ENCODE measurements around the gene GOLGB1.
"Not testable (repeated sequence)": the region's sequence is repeated elsewhere in the genome, so short reads cannot be mapped to it uniquely, and the experiment has no call there.

The GOLGB1 gene

DNA sequence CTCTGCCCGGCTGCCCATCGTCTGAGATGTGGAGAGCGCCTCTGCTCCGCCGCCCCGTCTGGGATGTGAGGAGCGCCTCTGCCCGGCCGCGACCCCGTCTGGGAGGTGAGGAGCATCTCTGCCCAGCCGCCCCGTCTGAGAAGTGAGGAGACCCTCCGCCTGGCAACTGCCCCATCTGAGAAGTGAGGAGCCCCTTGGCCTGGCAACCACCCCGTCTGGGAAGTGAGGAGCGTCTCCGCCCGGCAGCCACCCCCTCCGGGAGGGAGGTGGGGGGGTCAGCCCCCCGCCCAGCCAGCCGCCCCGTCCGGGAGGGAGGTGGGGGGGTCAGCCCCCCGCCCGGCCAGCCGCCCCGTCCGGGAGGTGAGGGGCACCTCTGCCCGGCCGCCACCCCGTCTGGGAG, 60.8 kb downstream of the GOLGB1 start:
- not testable (repeated sequence) for DNase-seq (ENCODE audit: low read depth)

DNA sequence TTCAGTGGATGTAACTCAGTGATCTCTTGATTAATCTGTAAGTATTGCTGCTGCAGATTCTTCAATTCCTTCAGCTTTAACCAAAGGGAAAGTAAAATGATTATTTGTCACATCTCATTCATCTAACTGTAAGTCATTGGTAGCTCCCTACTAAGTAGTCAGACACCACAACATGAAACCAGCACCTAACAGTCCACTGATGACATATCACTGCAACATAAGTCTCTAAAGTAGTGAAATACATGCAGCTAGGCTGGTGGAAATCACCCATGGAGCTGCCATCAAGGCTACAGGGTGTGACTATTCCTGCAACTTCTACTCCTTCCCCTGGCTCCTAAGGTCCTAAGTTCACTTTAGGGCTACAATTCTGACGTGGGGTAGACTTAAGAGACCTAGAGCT, 67.7 kb downstream of the GOLGB1 start:
- no peak for DNase-seq (ENCODE audit: low read depth)

DNA sequence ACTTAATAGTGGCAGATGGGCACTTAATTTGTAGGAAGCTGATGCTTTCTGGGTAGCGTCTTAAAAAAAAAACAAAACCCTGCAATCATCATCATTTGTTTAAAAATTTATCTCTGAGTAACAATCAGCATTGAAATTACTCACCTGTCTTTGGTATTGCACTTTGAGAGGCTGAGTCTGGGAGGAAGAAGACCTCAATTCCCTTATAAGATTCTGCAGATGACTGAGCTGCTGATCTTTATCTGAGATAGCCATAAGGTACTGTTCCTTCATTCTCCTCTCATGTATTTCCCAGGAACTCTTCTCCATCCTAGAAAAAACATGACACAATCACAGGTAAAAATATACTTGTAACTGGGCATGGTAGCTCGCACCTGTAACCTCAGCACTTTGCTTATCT, 72.4 kb downstream of the GOLGB1 start:
- no peak for DNase-seq (ENCODE audit: low read depth)

DNA sequence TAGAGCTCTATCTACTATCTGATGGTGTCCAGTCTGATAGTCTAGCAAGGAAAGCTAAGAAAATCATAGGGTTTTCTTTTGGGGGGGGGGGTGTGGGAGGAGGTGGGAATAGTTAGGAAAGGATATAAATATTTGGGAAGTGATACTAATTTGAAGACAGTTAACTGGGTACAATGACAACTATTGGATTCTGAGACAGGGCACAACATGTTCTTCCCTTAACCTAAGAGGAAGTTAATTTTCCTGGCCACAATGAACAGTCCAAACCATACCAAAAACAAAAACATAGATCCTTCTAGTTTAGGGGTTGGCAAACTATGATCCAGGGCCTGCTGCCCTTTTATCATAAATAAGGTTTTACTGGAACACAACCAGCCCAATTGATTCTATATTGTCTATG, 78.9 kb downstream of the GOLGB1 start:
- DNase-seq (ENCODE audit: low read depth) = no peak

DNA sequence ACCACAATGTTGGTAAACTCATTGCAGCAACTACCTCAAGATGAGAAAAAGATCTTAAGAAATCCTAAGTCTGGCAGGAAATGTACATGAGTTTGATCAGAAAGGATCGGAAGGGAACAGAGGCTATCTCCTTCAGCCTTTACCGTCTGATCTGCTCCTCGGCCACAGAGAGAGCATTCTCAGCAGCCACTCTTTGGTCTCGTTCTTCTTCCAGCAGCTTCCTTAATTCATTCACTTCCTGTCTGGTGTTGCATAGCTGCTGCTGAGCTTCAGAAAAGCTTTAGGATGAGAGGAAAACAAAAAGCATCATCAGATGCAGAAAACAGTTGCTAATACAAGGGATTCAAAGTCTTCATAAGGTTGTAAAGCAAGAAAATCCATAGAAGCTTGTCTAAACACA, 82.2 kb downstream of the GOLGB1 start:
- DNase-seq (ENCODE audit: low read depth) = no peak

DNA sequence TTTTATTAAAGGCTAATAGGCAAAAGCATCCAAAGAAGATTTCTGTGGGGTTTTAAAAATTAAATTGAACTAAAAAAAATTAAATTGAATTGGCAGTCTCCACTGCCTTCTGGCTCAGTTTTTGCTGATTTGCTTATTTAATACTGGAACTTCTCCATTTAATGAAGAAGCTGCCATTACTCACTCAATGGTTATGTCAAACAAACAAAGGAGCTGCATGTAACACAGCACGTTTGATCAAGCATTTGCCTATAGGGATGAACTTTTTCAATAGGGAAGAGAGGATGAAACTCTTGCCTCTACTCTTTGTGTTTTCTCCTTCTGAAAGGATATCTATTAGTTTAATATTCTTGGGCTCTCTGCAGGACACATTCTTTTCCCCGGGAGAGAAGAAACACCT, 84.1 kb downstream of the GOLGB1 start:
- DNase-seq (ENCODE audit: low read depth) = no peak

DNA sequence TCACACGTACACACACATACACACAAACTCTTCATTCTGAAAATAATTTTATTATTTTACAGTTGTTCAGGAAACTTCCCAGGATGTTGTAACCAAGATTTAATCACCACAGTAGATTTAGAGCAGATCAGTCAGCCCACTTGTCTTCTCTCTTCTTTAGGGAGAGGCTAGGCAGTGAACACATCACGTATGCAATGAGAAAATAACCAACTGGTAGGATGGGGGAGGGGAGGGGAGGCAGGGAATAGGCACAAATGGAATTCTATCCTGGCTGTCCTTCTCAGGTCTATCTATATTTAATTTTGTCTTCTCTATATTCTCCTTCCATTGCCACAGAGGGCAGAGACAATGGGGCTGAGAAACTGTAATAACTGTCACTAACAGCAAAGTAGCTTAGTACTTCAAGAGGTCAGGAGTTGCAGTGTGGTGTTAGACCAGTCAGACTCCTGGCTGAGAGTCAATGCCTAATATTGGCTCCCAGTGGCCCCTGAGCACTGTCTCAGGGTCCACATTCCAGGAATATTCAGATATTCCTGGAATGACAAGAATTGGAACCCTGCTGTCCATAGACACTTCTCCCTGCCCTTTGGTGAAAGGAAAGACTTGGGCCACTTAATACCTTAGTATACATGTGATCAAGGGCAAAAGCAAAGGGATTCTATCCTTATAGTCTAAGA, 86.2 kb downstream of the GOLGB1 start:
- DNase-seq (ENCODE audit: low read depth) = no peak

DNA sequence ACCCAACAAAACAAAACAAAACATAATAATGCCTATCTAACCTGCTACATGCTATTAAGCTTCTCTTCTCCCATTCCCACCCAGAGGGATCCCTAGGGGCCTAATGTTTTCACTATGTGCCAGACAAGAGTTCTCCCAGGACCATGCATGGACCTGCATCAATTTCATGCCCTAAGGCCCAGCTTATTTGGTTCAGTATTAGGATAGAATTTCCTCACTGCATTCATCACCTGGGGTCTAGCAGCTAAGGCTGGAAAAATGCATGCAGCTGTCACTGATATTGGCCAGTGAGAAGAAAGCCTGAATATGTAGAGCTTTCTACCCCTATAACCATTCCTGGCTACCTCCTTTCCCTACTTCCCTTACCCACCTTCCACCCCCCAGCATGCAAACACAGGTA, 86.8 kb downstream of the GOLGB1 start:
- DNase-seq (ENCODE audit: low read depth) = no peak

DNA sequence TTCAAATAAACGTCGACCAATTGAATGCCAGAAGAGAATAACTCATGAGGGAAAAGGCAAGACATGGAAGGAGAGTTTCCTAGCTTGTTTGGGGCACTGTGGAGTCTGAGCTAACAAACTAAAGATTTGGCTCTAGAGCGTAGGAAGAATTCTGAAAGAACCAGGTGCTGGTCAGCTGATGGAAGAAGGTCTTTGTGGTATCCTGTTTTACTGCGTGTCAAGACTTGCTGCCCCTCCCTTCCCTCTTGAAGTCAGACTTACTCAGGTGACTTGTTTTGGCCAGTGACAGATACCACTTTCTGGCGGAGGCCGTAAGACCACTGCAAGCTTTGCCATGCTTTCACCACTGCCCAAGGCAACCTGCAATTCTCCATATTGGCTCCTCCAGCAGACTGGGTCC, 88.2 kb downstream of the GOLGB1 start:
- no peak for DNase-seq (ENCODE audit: low read depth)

DNA sequence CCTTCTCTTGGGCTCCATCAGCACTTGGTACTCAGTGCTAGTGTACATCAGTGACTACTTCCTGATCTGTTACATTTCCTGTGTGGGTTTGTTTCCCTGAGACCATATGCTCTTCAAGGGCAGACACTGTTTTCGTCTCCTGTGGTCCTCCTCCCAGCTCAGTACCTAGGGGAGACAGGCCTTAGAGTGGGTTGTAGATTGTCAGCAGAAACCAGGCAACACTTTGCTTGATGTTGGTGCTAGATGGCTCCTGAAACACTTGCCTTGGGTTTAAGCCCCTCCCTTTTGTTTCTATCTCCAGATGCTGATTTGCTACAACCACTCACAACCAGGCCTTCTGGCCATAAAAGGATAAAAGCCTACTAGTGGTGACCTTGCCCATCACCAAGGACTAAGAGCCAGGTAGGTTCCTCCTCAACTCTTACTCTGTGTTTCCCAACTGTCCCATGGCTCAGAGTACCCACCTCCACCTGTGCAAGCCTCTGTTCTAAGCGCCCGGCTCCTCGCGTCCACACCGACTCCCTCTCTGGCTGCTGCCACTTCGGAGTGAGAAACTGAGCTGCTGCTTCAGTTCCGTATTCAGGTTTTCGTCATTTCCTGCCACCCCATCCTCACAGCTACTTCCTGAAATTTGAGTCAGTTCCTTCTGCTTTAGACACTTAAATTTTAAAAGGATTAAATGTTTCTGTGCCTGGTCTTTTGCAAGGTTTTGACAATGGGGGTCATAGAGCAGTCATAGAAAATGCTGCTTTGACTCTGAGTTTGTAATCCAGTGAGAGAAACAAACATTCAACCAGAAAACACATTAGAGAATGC, 89.0 kb downstream of the GOLGB1 start, which contains the start of gene HCLS1:
Gene HCLS1, minus strand, starts transcription at position 548 of the 816 bp plus-strand sequence. CDS start 2,556 bp downstream, outside the sequence.
- DNase-seq (ENCODE audit: low read depth) = peak; percentile 53

DNA sequence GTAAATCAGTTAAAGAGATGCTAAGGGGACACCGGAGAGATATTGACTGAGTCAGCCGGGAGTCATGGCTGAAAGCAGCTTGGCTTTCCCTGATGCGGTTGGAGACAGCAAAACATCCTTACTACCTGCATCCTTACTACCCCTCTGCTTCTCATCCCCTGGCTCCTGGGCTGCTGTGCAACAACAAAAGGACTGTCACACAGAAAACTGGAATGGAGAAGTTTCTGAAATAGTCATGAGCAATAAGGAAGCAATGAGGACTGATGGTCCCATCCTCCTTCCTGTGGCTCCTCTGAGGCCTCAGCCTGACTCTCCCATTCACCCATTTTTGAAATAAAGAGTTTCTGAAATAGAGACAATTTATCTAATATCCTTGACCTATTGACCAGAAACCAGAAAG, 90.0 kb downstream of the GOLGB1 start:
- no peak for DNase-seq (ENCODE audit: low read depth)

DNA sequence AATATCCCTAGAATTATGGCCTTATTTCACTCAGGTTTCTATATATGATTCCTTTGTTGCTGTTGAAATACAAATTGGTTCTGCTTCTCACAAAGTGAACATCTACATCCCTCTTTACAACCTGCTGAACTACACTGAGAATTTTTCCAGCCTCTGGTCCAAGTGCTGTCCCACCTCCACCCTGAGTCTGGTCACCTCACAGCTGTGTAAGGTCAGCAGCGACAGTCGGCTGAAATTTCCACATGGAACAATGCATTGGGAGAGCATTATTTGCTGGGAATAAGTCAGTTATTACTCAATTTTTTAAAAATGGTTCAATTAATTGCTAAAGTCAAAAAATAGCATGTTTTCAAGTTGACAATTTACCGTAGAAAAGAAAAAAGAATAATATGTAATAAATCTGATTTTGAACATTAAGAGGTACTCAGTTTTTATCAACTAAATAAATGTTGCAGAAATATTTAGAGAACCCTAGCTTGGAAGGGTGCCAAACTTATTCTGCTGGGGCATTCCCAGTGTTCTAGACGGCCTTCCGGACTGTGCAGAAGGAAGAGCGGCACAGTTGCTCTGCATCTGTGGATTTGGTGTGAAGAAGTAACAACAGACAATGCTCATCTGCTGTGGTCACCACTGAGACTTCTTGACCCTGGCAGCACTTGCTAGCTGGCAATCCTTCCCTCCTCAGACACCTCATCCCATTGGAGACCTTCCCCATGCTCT, 90.7 kb downstream of the GOLGB1 start:
- DNase-seq (ENCODE audit: low read depth) = no peak

DNA sequence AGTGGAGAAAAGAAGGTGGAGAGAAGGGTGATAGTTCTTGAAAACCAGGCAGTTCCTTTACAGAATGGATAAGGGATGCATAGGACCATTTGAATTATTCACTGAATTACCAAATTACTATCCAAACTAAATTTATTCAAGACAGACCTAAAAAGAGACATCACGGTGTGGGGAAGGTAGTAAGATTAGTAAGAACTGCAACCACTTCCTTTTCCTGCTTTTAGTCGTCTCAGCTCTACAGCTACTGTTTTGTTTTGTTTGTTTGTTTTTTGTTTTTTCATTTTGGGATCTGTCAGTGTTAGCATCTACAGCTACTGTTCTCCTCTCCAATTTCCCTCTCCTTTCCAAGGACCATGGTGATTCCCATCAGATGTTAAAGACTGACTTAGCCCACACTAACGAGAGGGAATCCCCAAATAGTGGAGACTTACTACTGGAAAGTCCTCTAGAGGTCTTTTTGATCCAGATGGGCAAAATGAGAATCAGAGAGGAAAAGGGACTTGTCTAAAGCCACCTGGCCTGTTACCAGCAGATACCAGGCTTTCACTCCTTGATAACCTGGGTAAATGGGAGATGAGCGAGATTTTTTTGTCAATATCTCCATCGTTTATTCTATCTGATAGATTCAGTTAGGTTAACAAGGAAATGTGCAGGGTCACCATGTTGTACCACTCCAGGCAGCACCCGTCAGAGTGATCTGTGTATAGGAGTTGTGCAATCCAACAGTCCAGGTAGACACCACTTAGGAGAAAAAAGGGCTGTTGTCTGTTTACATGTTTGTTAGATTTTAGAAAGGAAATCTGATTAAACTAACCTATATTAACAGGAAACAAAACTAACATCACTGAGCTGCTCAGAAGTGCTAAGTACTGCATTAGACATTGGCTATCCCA, 94.8 kb downstream of the GOLGB1 start:
- no peak for DNase-seq (ENCODE audit: low read depth)

DNA sequence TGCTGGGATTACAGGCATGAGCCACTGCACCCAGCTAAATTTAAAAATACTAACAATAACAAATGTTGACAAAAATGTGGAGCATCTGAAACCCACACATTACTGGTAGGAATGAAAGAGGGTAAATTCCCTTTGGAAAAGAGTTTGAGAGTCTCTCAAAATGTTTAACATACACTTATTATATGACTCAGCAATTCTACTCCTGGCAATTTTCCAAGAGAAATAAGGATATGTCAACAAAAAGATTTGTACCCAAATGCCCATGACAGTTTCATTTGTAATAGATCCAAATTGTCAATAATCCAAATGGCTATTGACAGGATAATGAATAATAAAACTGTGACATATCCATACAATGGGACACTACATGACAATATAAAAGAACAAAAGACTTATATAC, 97.9 kb downstream of the GOLGB1 start:
- DNase-seq (ENCODE audit: low read depth) = no peak

DNA sequence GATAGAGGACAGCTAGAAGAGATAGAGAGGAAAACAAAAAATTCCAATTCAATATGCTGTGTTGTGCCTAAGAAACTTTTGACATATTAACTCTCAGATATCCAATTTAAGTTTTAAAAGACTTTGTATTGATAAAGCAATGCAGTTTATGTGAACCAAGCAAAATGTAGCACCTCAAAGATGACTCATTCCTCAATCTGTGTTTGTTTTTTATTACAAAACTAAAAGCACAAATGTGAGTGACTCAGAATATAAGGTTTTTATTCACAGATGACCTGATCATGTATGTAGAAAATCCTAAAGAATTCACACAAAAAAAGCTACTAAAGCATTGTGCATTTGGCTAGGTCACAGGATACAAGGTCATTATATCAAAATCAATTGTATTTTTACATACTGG, 99.9 kb downstream of the GOLGB1 start:
- DNase-seq (ENCODE audit: low read depth) = no peak

DNA sequence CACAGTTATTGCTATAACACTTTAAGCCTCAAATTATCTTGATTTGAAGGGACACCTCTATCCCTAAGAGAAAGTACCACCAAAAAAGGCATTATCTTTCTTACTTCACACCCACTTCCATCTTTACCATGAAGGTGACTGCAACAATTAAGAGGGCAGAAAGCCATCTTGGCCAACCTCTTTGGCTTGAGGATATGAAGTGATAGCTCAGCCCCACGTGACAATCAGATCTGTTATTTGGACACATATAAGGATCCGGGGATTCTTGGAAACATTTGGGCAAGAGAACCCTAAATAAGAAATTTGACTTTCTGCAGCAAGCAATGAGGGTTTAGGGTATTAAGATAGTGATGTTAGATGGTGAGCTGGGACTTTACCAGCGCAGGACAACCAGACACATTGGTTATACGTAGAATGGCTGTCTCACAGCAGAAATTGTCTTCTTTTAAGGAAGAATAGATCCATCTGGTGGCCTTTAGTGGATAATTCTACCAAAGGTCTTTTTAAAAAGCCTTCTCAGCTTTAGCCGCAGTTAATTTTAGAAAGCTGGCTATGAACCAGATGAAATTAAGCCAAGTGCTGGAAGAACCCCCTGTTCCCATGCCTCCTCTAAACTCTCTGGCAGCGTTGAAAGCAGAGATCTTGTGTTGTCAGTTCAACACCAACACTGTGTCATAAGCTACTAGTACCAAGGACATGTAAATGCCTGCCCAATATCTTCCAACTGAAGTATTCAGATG, 101.2 kb downstream of the GOLGB1 start:
- DNase-seq (ENCODE audit: low read depth) = no peak

DNA sequence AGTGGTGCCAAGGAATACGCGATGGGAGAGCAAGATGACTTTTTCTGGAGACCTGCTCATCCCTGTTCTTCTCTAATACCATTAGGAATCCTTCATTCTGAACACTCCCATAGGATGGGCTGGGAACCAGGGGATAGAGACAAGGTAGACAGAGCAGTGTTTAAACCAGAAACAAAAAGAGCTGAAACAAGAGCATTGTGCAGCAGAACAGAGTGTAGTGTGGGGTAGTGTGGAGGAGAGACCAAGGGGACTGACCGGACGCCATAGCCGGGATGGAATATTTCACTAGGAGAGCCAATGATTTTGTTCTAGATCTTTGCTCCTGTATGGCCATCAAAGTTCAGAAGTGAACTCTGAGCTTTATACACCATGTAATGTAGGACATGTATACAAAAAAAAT, 104.5 kb downstream of the GOLGB1 start:
- DNase-seq (ENCODE audit: low read depth) = no peak

DNA sequence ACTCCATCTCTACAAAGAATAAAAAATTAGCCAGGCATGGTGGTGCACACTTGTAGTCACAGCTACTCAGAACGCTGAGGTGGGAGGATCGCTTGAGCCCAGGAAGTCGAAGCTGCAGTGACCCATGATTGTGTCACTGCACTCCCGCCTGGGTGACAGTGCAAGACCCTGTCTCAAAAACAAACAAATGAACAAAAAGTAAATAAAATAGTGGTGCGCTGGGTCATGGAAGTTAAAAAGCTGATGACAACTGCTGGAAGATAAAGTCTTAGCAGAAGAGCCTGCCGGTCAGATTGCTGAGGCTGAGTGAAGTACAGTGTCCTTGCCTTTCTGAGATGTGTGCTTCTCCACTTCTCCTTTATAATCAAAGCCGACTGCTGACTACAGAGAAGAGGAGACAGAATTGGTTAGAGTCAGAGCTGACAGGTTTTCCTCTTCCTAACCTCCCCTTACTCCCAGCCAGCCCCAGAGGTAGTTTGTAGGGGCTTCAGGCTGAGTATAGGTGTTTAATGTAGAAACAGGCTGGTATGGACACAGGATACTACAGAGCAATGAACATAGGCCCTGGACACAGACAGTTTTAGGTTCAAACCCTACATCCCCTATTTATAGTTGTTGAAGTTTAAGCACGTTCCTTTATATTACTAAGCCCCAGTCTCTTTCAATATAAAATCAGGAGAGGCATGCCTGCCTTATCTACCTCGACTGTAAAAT, 106.8 kb downstream of the GOLGB1 start:
- DNase-seq (ENCODE audit: low read depth) = no peak

DNA sequence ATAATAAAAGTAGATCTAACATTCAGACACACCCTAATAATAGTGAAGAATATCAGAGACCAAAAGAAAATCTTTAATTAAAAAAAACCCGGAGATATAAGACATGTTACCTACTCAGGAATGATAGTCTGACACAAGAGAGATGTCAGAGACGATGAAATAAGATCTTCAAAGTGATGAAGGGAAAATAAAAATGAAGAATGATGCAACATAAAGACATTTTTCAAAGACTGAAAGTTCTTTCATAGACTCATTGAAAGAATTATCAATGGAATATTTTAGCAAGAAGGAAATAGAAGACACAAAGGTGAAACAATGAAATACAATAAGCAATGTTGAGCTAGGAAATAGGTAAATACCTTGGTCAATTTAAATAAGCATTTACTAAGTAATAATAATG, 108.4 kb downstream of the GOLGB1 start:
- no peak for DNase-seq (ENCODE audit: low read depth)

DNA sequence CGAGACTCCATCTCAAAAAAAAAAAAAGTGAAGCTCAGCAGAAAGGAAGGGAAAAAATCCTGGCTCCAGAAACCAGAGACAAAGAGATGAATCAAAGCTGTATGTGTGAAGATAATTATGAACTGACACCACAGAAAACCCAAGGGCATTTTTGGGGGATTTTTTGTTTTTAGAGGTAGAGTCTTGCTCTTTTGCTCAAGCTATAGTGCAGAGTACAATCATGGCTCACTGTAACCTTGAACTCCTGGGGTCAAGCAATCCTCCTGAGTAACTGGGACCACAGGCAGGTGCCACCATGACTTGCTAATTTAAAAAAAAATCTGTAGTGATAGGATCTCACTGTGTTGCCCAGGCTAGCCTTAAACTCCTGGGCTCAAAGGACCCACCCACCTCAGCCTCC, 111.6 kb downstream of the GOLGB1 start:
- no peak for DNase-seq (ENCODE audit: low read depth)

DNA sequence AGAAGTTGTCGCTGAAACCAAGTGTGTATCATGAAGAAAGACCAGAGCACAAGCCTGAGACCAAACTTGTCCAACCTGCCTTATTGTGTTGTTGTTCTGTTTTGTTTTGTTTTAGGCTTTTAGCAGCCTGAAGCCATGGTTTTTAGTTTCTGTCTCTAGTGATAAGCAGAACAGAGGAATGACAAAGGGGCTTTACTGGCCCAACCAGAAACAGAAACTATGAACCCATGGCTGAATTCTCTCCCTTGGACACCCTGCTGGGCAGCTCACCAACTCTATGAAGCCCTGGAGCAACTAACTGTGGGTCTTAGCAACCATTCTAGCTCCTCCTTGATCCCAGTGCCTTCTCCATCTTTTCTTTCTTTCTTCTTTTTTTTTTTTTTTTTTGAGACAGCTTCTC, 119.2 kb downstream of the GOLGB1 start:
- DNase-seq (ENCODE audit: low read depth) = no peak

All from stimulated activated CD8-positive, alpha-beta memory T cell treated with anti-CD3 and anti-CD28 coated beads, Interleukin-12 subunit alpha, Interleukin-12 subunit beta, amount 100 ng/mL, for 1 hour (primary cell).